ENCODE measurements around the gene MEGF8. TPM values are rescaled to one million over a fixed set of nuclear protein-coding genes. Genes with fewer than 3 reads are reported as not detected.

MEGF8 gene
- 1 to 10 TPM; 4.2 to 4.7 TPM for total RNA-seq

- peak within 1 kb of the TSS; percentile 76 for H3K27ac Mint-ChIP-seq
Observed at GRCh38 chr19:42325308-42325895, at the start of gene MEGF8. TSS of gene MEGF8 (plus strand) at chr19:42325635. CDS start at chr19:42326244, 609 bp downstream.

GRCh38 chr19:42276284-42276683 lies 49.2 kb upstream of the MEGF8 start:
- H3K36me3 Mint-ChIP-seq (ENCODE audit: low read depth) = peaks cover 45% of the 10 kb centered on the region
- ChIA-PET POLR2A (interaction anchor here (10.0 kb wide), 1 partner anchor 32 kb away, joined by 106 read pairs; the partner anchor contains the start of gene GSK3A), CTCF (no interaction called here)
- H3K27me3 Mint-ChIP-seq = no peaks in the 10 kb centered on the region
- no peak for DNase-seq
- H3K4me1 Mint-ChIP-seq = peaks cover 57% of the 10 kb centered on the region
- peak overlapping the region; percentile 93 for H3K27ac Mint-ChIP-seq
- peak overlapping the region; percentile 54 for H3K4me3 Mint-ChIP-seq
- no peaks in the 10 kb centered on the region for H3K9me3 Mint-ChIP-seq

More at GRCh38 chr19:42325308-42325895, at the start of gene MEGF8:
- CTCF ChIA-PET = no interaction called here
- POLR2A ChIA-PET = no interaction called here
- peaks cover 24% of the 10 kb centered on the region for H3K27me3 Mint-ChIP-seq
- no peaks in the 10 kb centered on the region for H3K9me3 Mint-ChIP-seq
- H3K36me3 Mint-ChIP-seq (ENCODE audit: low read depth) = no peaks in the 10 kb centered on the region
- H3K4me3 Mint-ChIP-seq = peak within 1 kb of the TSS; percentile 86
- peaks cover 18% of the 10 kb centered on the region for H3K4me1 Mint-ChIP-seq
- peak; percentile 99 for DNase-seq

- H3K9me3 Mint-ChIP-seq = no peaks in the 10 kb centered on the region
- H3K4me1 Mint-ChIP-seq = peaks cover 53% of the 10 kb centered on the region
- POLR2A ChIA-PET = interaction anchor here (1.5 to 10.0 kb wide), 4 partner anchors 7 to 78 kb away, joined by 4 to 106 read pairs (median 5); partner anchors contain the start of genes CIC and GSK3A
- CTCF ChIA-PET = interaction anchor here (0.7 kb wide), 1 partner anchor 144 kb away, joined by 3 read pairs; the partner anchor contains the start of gene POU2F2
- no peaks in the 10 kb centered on the region for H3K27me3 Mint-ChIP-seq
- peak; percentile 51 for DNase-seq
- H3K4me3 Mint-ChIP-seq = no peak overlapping the region
- H3K36me3 Mint-ChIP-seq (ENCODE audit: low read depth) = peaks cover 41% of the 10 kb centered on the region
- H3K27ac Mint-ChIP-seq = peak overlapping the region; percentile 93
Observed at GRCh38 chr19:42276821-42277220, 48.6 kb upstream of the MEGF8 start.

- Mint-ChIP-seq H3K27ac (peak overlapping the region; percentile 84), H3K27me3 (no peaks in the 10 kb centered on the region), H3K4me1 (peaks cover 53% of the 10 kb centered on the region), H3K4me3 (no peak overlapping the region), H3K9me3 (no peaks in the 10 kb centered on the region), H3K36me3 (ENCODE audit: low read depth) (peaks cover 39% of the 10 kb centered on the region)
- no peak for DNase-seq
- POLR2A ChIA-PET = interaction anchor here (1.0 to 10.0 kb wide), 7 partner anchors 9 to 92 kb away, joined by 3 to 106 read pairs (median 4); partner anchors contain the start of genes CIC, GSK3A and ZNF526
- CTCF ChIA-PET = interaction anchor here (0.7 to 3.4 kb wide), 4 partner anchors 10 to 145 kb away, joined by 3 to 64 read pairs (median 6); partner anchors contain the start of genes GSK3A and POU2F2
Observed at GRCh38 chr19:42277821-42278451, 47.5 kb upstream of the MEGF8 start.

GRCh38 chr19:42278452-42279154 lies 46.8 kb upstream of the MEGF8 start:
- ChIA-PET POLR2A (interaction anchor here (1.2 to 10.0 kb wide), 12 partner anchors 8 to 93 kb away, joined by 3 to 106 read pairs (median 5); partner anchors contain the start of genes CIC, GSK3A and ZNF526), CTCF (interaction anchor here (1.1 to 3.4 kb wide), 15 partner anchors 8 to 168 kb away, joined by 3 to 64 read pairs (median 11); partner anchors contain the start of genes CIC, ERF, GSK3A and POU2F2)
- no peaks in the 10 kb centered on the region for H3K9me3 Mint-ChIP-seq
- peaks cover 51% of the 10 kb centered on the region for H3K4me1 Mint-ChIP-seq
- no peak overlapping the region for H3K4me3 Mint-ChIP-seq
- peak overlapping the region; percentile 84 for H3K27ac Mint-ChIP-seq
- H3K36me3 Mint-ChIP-seq (ENCODE audit: low read depth) = peaks cover 33% of the 10 kb centered on the region
- no peak for DNase-seq
- no peaks in the 10 kb centered on the region for H3K27me3 Mint-ChIP-seq

DNA sequence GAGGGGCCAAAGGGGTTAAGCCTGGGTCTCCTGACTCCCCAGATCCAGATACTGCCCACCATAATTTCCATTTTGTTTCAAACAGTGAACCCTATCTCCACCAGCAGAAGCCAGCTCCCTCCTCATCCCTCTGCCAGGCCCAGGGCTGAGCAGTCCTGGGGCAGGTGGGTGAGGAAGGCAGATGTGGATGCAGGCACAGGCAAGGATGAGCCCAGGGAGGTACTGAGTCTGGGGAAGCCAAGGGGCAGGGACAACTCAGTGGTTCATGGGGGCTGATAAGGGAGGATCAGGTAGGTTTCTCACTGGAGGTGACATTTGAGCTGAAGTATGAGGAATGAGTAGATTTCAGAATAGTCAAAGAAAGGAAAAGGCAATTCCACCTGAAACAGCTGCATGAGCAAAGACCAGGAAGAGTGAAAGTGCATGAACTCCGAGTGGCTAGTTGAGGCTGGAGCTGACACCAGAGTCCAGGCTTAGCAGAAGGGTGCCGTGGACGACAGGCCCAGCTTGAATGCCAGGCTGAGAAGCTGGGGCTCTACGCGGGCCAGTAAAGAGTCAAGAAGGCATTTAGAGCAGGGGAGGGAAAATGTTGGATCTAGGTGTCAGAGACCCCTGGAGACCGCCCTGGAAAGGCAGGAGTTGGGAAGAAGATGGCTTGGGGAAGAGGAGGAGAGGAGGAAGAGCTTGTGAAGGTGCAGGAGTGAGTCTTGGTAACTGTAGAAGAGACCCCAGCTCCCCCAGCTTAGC lies 46.1 kb upstream of the MEGF8 start:
- DNase-seq = no peak
- Mint-ChIP-seq H3K9me3 (no peaks in the 10 kb centered on the region), H3K4me1 (peaks cover 50% of the 10 kb centered on the region), H3K36me3 (ENCODE audit: low read depth) (peaks cover 27% of the 10 kb centered on the region), H3K4me3 (no peak overlapping the region), H3K27me3 (no peaks in the 10 kb centered on the region), H3K27ac (peak overlapping the region; percentile 84)
- ChIA-PET CTCF (interaction anchor here (0.6 to 3.4 kb wide), 22 partner anchors 9 to 171 kb away, joined by 3 to 64 read pairs (median 8); partner anchors contain the start of genes CIC, DEDD2, ERF and GSK3A), POLR2A (interaction anchor here (0.8 to 10.0 kb wide), 18 partner anchors 9 to 156 kb away, joined by 3 to 106 read pairs (median 4); partner anchors contain the start of genes CIC, GSK3A and ZNF526)

- CTCF ChIA-PET = interaction anchor here (0.6 to 3.4 kb wide), 22 partner anchors 10 to 170 kb away, joined by 3 to 64 read pairs (median 8); partner anchors contain the start of genes CIC, DEDD2, ERF and GSK3A
- POLR2A ChIA-PET = interaction anchor here (0.8 to 10.0 kb wide), 17 partner anchors 9 to 157 kb away, joined by 3 to 106 read pairs (median 5); partner anchors contain the start of genes CIC, GSK3A and ZNF526
- H3K36me3 Mint-ChIP-seq (ENCODE audit: low read depth) = peaks cover 23% of the 10 kb centered on the region
- H3K4me1 Mint-ChIP-seq = peaks cover 47% of the 10 kb centered on the region
- no peaks in the 10 kb centered on the region for H3K9me3 Mint-ChIP-seq
- H3K27ac Mint-ChIP-seq = peak overlapping the region; percentile 84
- H3K27me3 Mint-ChIP-seq = no peaks in the 10 kb centered on the region
- H3K4me3 Mint-ChIP-seq = no peak overlapping the region
- DNase-seq = peak; percentile 90
Observed at GRCh38 chr19:42279902-42280814, 45.3 kb upstream of the MEGF8 start.

GRCh38 chr19:42280815-42281145 lies 44.7 kb upstream of the MEGF8 start:
- H3K9me3 Mint-ChIP-seq = no peaks in the 10 kb centered on the region
- no peak for DNase-seq
- no peak overlapping the region for H3K4me3 Mint-ChIP-seq
- POLR2A ChIA-PET = interaction anchor here (1.0 to 10.0 kb wide), 7 partner anchors 11 to 158 kb away, joined by 3 to 106 read pairs (median 10); partner anchors contain the start of genes CIC and GSK3A
- peaks cover 49% of the 10 kb centered on the region for H3K4me1 Mint-ChIP-seq
- no peak overlapping the region for H3K27ac Mint-ChIP-seq
- peaks cover 20% of the 10 kb centered on the region for H3K36me3 Mint-ChIP-seq (ENCODE audit: low read depth)
- CTCF ChIA-PET = interaction anchor here (2.6 to 3.4 kb wide), 3 partner anchors 38 to 171 kb away, joined by 23 to 64 read pairs (median 45); partner anchors contain the start of genes GSK3A and POU2F2
- H3K27me3 Mint-ChIP-seq = no peaks in the 10 kb centered on the region

DNA sequence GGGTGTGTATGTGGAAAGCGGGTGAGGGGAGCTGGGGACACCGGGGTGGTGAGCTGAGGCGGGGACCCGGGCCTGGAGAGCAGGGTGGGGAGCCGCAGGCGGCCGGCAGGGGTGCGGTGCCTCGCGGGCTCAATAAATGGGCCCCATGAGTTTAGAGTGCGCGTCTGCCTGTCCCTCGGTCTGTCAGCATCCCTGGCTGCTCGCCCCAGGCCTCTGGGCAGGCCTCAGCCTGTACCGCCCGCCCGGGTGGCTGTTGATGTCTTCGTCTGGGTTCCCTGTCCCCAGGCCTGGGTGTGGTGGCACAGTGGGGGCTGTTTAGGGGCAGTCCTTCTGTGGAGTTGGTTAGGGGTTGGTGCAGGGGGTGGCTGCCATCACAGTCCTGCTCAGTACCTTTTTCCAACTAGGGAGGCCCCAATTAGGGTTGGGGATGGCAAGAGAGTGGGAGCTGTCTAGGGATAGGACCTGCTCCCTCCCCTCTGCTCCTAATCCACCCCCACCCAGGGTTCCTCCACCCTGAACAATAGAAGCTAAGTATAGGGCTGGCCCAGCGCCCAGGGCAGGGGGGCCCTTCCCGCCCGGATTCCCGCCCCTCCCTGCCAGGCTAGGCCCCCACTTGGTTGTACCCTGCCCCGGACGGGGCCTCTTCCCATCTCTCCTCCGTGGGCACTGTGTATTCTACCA lies 44.1 kb upstream of the MEGF8 start:
- Mint-ChIP-seq H3K36me3 (ENCODE audit: low read depth) (peaks cover 20% of the 10 kb centered on the region), H3K27ac (no peak overlapping the region), H3K27me3 (no peaks in the 10 kb centered on the region), H3K9me3 (no peaks in the 10 kb centered on the region), H3K4me3 (no peak overlapping the region), H3K4me1 (peaks cover 49% of the 10 kb centered on the region)
- DNase-seq = peak; percentile 34
- ChIA-PET POLR2A (interaction anchor here (1.3 to 10.0 kb wide), 5 partner anchors 11 to 158 kb away, joined by 6 to 106 read pairs (median 21); partner anchors contain the start of gene GSK3A), CTCF (interaction anchor here (1.1 to 3.4 kb wide), 5 partner anchors 38 to 171 kb away, joined by 4 to 64 read pairs (median 23); partner anchors contain the start of genes GSK3A and POU2F2)

DNA sequence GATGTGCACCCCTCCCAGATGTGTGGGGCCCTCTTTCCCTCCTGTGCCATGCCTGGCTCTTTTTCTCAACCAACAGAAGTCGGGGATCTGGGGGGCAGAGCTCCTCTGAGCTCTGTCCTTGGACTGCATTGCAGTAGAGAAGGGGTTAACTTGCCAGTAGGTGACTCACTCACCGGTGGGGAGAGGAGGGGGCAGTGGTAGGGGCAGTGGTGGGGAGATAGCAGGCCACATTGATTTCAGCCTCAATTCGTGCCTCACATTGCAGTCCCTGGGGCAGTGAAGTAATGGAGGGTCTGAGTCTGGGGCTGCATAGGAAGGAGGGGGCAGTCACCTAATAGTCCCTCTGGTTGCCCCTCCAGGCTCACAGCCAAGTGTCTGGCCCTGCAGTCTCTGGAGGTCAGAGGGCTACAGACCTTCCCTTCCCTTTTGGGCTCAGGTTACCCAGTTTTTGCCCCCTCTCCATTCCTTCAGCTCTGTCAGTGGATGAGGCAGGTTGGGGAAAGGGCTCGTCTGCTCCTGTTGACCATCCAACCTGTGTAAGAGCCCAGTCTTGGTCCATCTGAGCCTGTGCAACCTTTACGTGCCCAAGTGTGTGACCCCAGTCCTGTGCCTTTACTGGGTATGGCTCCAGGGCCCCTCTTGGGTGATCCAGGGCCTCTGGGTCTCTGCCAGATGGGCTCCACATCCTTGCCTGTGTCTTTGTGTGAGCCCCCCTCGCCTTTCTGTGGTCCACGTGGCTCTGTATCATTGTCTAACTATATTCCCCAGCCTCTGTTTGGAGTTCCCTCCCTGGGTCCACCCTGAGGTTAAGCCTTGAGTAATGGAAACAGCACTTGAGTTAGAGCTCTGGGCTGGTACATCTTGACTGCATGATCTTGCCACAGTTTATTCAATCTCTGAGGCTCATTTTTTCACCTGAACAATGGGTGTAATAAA lies 43.3 kb upstream of the MEGF8 start:
- no peaks in the 10 kb centered on the region for H3K27me3 Mint-ChIP-seq
- CTCF ChIA-PET = interaction anchor here (1.1 to 1.8 kb wide), 3 partner anchors 39 to 150 kb away, joined by 4 to 6 read pairs (median 5); partner anchors contain the start of gene POU2F2
- peaks cover 42% of the 10 kb centered on the region for H3K4me1 Mint-ChIP-seq
- no peaks in the 10 kb centered on the region for H3K9me3 Mint-ChIP-seq
- no peak overlapping the region for H3K4me3 Mint-ChIP-seq
- H3K36me3 Mint-ChIP-seq (ENCODE audit: low read depth) = peaks cover 17% of the 10 kb centered on the region
- POLR2A ChIA-PET = interaction anchor here (0.9 to 10.0 kb wide), 11 partner anchors 7 to 398 kb away, joined by 3 to 106 read pairs (median 3); partner anchors contain the start of genes GSK3A, PAFAH1B3, PRR19 and ZNF526
- no peak for DNase-seq
- no peak overlapping the region for H3K27ac Mint-ChIP-seq
